Measurements from ENCODE around the gene CXCL1.

CXCL1 gene

DNA sequence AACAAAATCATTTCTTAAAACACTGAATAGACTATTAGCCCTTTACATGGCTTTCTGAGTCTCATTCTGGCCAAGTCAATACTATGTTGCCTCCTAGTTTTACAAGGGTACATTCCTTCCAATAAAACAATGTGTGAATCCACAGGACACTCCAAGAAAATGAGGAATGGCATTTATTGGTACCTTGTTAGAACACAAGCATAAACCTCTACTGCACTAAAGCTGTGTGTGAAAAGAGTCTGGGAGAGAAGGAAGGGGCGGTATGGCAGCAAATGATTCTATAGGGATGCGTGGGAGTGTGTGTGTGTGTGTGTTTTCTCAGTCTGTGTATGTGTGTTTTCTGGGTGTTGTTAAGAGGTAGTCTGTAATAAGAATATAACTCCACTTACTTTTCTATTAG lies 48.9 kb downstream of the CXCL1 start:
- DNase-seq (ENCODE audit: low spot score), result no peak

- DNase-seq (ENCODE audit: low spot score), result no peak
Measured at GRCh38 chr4:73919691-73920090, 50.5 kb downstream of the CXCL1 start.
